Activated CD8-positive, alpha-beta memory T cell treated with anti-CD3 and anti-CD28 coated beads for 1 hour (primary cell): ENCODE measurements around the gene PDCD2L.
"Not testable (repeated sequence)": the region's sequence is repeated elsewhere in the genome, so short reads cannot be mapped to it uniquely, and the experiment has no call there.

Experiments
- DNase-seq, 2 donors: peaks; one replicate each; pipeline ENCODE4 v3.0.0-alpha.2; 2020; ENCODE audit warnings: low read depth in 1 of 2; ENCODE audit errors: extremely low read depth in 1 of 2

PDCD2L gene

GRCh38 chr19:34373601-34374288 lies 30.5 kb upstream of the PDCD2L start:
- no peak for DNase-seq

- DNase-seq: no peak
Observed at GRCh38 chr19:34375598-34375997, 28.6 kb upstream of the PDCD2L start.

- no peak for DNase-seq
Observed at GRCh38 chr19:34380639-34381241, 23.5 kb upstream of the PDCD2L start.

GRCh38 chr19:34381399-34382251 lies 22.6 kb upstream of the PDCD2L start:
- no peak for DNase-seq

- no peak for DNase-seq
Observed at GRCh38 chr19:34382471-34382870, 21.7 kb upstream of the PDCD2L start.

GRCh38 chr19:34383599-34383998 lies 20.6 kb upstream of the PDCD2L start:
- DNase-seq: no peak

- DNase-seq: no peak
Observed at GRCh38 chr19:34386645-34387445, 17.4 kb upstream of the PDCD2L start.

- DNase-seq: no peak
Observed at GRCh38 chr19:34387446-34387810, 16.8 kb upstream of the PDCD2L start.

GRCh38 chr19:34388745-34389144 lies 15.5 kb upstream of the PDCD2L start:
- not testable (repeated sequence) for DNase-seq

GRCh38 chr19:34391813-34392212 lies 12.4 kb upstream of the PDCD2L start:
- no peak for DNase-seq

- no peak for DNase-seq
Observed at GRCh38 chr19:34393031-34393430, 11.2 kb upstream of the PDCD2L start.

GRCh38 chr19:34393629-34394028 lies 10.6 kb upstream of the PDCD2L start:
- DNase-seq: no peak

- DNase-seq: no peak
Observed at GRCh38 chr19:34397853-34398252, 6.3 kb upstream of the PDCD2L start.

GRCh38 chr19:34399886-34400285 lies 4.3 kb upstream of the PDCD2L start:
- no peak for DNase-seq

GRCh38 chr19:34400844-34401243 lies 3.4 kb upstream of the PDCD2L start:
- DNase-seq: not testable (repeated sequence)

GRCh38 chr19:34402074-34402600 lies 2.1 kb upstream of the PDCD2L start:
- DNase-seq: no peak

- DNase-seq: no peak
Observed at GRCh38 chr19:34403784-34404108, 453 bp upstream of the PDCD2L start.

GRCh38 chr19:34405892-34406660 lies 1.9 kb downstream of the PDCD2L start:
- DNase-seq: no peak

- DNase-seq: no peak
Observed at GRCh38 chr19:34408411-34408810, 4.2 kb downstream of the PDCD2L start.
